HEK293 (cell line): ENCODE measurements around the gene MFSD6L.

ENCODE experiments used
- CTCF ChIA-PET: fragments of 350-600 bp; formaldehyde crosslinking; extraction: SDS; loops from one replicate; lab custom pipeline; 2021; ENCODE audit warnings: antibody characterized with exemption; lab: Yijun Ruan, JAX
- POLR2A ChIA-PET: fragments of 300-600 bp; formaldehyde crosslinking; extraction: SDS; loops from one replicate; lab custom pipeline; 2020; ENCODE audit warnings: antibody characterized with exemption, inconsistent platforms; lab: Yijun Ruan, JAX
- H3K27ac ChIP-seq: fragments of 200-500 bp; sonication (Bioruptor generic); 2 replicates; pipeline ENCODE4 v1.5.1; 2014; ENCODE audit warnings: low read depth, low read length, control low read depth, inconsistent platforms; ENCODE audit errors: extremely low read depth
- H3K36me3 ChIP-seq, 2 experiments: fragments of 200-500 bp in 1 of 2; sonication (Bioruptor generic) in 1 of 2; 1 replicate in 1 of 2; 2 replicates in 1 of 2; pipeline ENCODE4 v1.5.1; 2014 to 2017; ENCODE audit warnings: inconsistent platforms in 2 of 2, low read length in 2 of 2; ENCODE audit not compliant: control insufficient read depth in 2 of 2, insufficient read depth in 1 of 2
- H3K4me1 ChIP-seq: fragments of 200-500 bp; sonication (Bioruptor generic); 2 replicates; pipeline ENCODE4 v1.5.1; 2014; ENCODE audit warnings: mild to moderate bottlenecking, low read length, inconsistent platforms; ENCODE audit not compliant: control insufficient read depth, insufficient read depth
- H3K4me3 ChIP-seq: 2 replicates; pipeline ENCODE4 v1.5.1; 2011; ENCODE audit warnings: low read depth, mild to moderate bottlenecking, control low read depth, low read length, moderate library complexity
- H3K9me3 ChIP-seq: fragments of 200-500 bp; sonication (Bioruptor generic); 2 replicates; pipeline ENCODE4 v1.5.1; 2014; ENCODE audit warnings: low read depth, low read length, inconsistent platforms; ENCODE audit not compliant: control insufficient read depth, insufficient read depth
- AEBP2 ChIP-seq: fragments of 450-650 bp; formaldehyde crosslinking; IDR thresholded peaks from 2 replicates; pipeline ENCODE4 v1.5.1; 2016; ENCODE audit warnings: missing biosample characterization, missing genetic modification characterization, borderline replicate concordance
- INSM2 ChIP-seq: fragments of 450-650 bp; formaldehyde crosslinking; IDR thresholded peaks from 2 replicates; pipeline ENCODE4 v1.5.1; 2016; ENCODE audit warnings: missing biosample characterization, missing genetic modification characterization
- KLF7 ChIP-seq: fragments of 450-650 bp; formaldehyde crosslinking; IDR thresholded peaks from 2 replicates; pipeline ENCODE4 v1.5.1; 2016; ENCODE audit warnings: missing biosample characterization, missing genetic modification characterization, borderline replicate concordance
- OSR2 ChIP-seq: fragments of 450-650 bp; formaldehyde crosslinking; IDR thresholded peaks from 2 replicates; pipeline ENCODE4 v1.5.1; 2016; ENCODE audit warnings: missing biosample characterization, missing genetic modification characterization
- PRDM4 ChIP-seq: fragments of 450-650 bp; formaldehyde crosslinking; IDR thresholded peaks from 2 replicates; pipeline ENCODE4 v1.5.1; 2017; ENCODE audit warnings: missing biosample characterization, missing genetic modification characterization
- RBAK ChIP-seq: fragments of 450-650 bp; formaldehyde crosslinking; IDR thresholded peaks from 2 replicates; pipeline ENCODE4 v1.5.1; 2016; ENCODE audit warnings: missing biosample characterization, missing genetic modification characterization
- ZIC2 ChIP-seq: fragments of 450-650 bp; formaldehyde crosslinking; IDR thresholded peaks from 2 replicates; pipeline ENCODE4 v1.5.1; 2016; ENCODE audit warnings: missing biosample characterization, missing genetic modification characterization
- ZNF138 ChIP-seq: fragments of 450-650 bp; formaldehyde crosslinking; IDR thresholded peaks from 2 replicates; pipeline ENCODE4 v1.5.1; 2016; ENCODE audit warnings: missing biosample characterization, missing genetic modification characterization, borderline replicate concordance
- ZNF157 ChIP-seq: fragments of 450-650 bp; formaldehyde crosslinking; IDR thresholded peaks from 2 replicates; pipeline ENCODE4 v1.5.1; 2016; ENCODE audit warnings: missing biosample characterization, missing genetic modification characterization
- ZNF23 ChIP-seq: fragments of 450-650 bp; formaldehyde crosslinking; IDR thresholded peaks from 2 replicates; pipeline ENCODE4 v1.5.1; 2016; ENCODE audit warnings: missing biosample characterization, missing genetic modification characterization, borderline replicate concordance
- ZNF239 ChIP-seq: fragments of 450-650 bp; formaldehyde crosslinking; IDR thresholded peaks from 2 replicates; pipeline ENCODE4 v1.5.1; 2016; ENCODE audit warnings: missing biosample characterization, missing genetic modification characterization
- ZNF292 ChIP-seq: fragments of 450-650 bp; formaldehyde crosslinking; IDR thresholded peaks from 2 replicates; pipeline ENCODE4 v1.5.1; 2016; ENCODE audit warnings: low read depth, missing biosample characterization, missing genetic modification characterization, borderline replicate concordance
- ZNF311 ChIP-seq: fragments of 450-650 bp; formaldehyde crosslinking; IDR thresholded peaks from 2 replicates; pipeline ENCODE4 v1.5.1; 2017; ENCODE audit warnings: missing biosample characterization, missing genetic modification characterization, borderline replicate concordance
- ZNF324 ChIP-seq: fragments of 450-650 bp; formaldehyde crosslinking; IDR thresholded peaks from 2 replicates; pipeline ENCODE4 v1.5.1; 2016; ENCODE audit warnings: missing biosample characterization, missing genetic modification characterization
- ZNF529 ChIP-seq: fragments of 450-650 bp; formaldehyde crosslinking; IDR thresholded peaks from 2 replicates; pipeline ENCODE4 v1.5.1; 2017; ENCODE audit warnings: missing genetic modification characterization, missing biosample characterization; ENCODE audit not compliant: insufficient replicate concordance
- ZNF658 ChIP-seq: fragments of 450-650 bp; formaldehyde crosslinking; IDR thresholded peaks from 2 replicates; pipeline ENCODE4; 2016; ENCODE audit warnings: missing biosample characterization, missing genetic modification characterization
- ZNF76 ChIP-seq: fragments of 450-650 bp; formaldehyde crosslinking; IDR thresholded peaks from 2 replicates; pipeline ENCODE4; 2016; ENCODE audit warnings: low read depth, missing biosample characterization, missing genetic modification characterization, borderline replicate concordance
- ZNF843 ChIP-seq: fragments of 450-650 bp; formaldehyde crosslinking; IDR thresholded peaks from 2 replicates; pipeline ENCODE4 v1.5.1; 2016; ENCODE audit warnings: missing biosample characterization, missing genetic modification characterization
- ZSCAN4 ChIP-seq: fragments of 450-650 bp; formaldehyde crosslinking; IDR thresholded peaks from 2 replicates; pipeline ENCODE4 v1.5.1; 2017; ENCODE audit warnings: missing biosample characterization, missing genetic modification characterization
- TF ChIP-seq, protein P1 (sequence below): fragments of 450-650 bp; formaldehyde crosslinking; IDR thresholded peaks from 2 replicates; pipeline ENCODE4 v1.5.1; 2016; ENCODE audit warnings: missing biosample characterization, missing genetic modification characterization
- TF ChIP-seq, protein P2 (sequence below): fragments of 450-650 bp; formaldehyde crosslinking; IDR thresholded peaks from 2 replicates; pipeline ENCODE4 v1.5.1; 2016; ENCODE audit warnings: missing biosample characterization, missing genetic modification characterization

MFSD6L gene

DNA sequence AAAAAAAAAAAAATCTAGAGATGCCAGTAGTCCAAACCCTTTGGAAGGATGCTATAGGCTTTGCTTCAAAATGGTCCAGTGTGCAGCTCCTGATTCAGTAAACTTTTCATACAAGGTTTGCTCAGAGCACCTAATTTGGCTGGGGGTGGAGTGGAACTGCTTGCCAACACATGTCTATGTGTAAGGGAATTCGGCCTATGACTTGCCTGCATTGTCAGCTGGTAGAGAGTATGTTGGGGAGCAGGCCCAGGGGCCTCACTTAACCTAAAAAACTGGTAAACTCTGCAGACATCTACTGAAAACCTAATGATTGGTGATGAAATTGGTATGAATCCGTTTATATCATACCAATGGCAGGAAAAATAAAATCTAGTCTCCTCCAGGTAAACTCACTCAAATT, 1.5 kb upstream of the MFSD6L start:
- ChIA-PET POLR2A (no interaction called here), CTCF (no interaction called here)
- no peak for TF ChIP-seq ZNF658 (tag by site-specific recombination)
- no peak for TF ChIP-seq ZNF292
- TF ChIP-seq KLF7 (tag by site-specific recombination) = no peak
- TF ChIP-seq, protein P1, sequence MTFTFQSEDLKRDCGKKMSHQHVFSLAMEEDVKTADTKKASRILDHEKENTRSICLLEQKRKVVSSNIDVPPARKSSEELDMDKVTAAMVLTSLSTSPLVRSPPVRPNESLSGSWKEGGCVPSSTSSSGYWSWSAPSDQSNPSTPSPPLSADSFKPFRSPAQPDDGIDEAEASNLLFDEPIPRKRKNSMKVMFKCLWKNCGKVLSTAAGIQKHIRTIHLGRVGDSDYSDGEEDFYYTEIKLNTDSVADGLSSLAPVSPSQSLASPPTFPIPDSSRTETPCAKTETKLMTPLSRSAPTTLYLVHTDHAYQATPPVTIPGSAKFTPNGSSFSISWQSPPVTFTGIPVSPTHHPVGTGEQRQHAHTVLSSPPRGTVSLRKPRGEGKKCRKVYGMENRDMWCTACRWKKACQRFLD = no peak
- no peak for TF ChIP-seq ZSCAN4 (tag by site-specific recombination)
- no peak for TF ChIP-seq ZNF311 (tag by site-specific recombination)
- TF ChIP-seq INSM2 (tag by site-specific recombination) = no peak
- Histone ChIP-seq H3K9me3 (no peaks in the 10 kb centered on the region), H3K36me3 (no peaks in the 10 kb centered on the region), H3K4me3 (no peak overlapping the region), H3K4me1 (no peaks in the 10 kb centered on the region), H3K27ac (no peak overlapping the region)

DNA sequence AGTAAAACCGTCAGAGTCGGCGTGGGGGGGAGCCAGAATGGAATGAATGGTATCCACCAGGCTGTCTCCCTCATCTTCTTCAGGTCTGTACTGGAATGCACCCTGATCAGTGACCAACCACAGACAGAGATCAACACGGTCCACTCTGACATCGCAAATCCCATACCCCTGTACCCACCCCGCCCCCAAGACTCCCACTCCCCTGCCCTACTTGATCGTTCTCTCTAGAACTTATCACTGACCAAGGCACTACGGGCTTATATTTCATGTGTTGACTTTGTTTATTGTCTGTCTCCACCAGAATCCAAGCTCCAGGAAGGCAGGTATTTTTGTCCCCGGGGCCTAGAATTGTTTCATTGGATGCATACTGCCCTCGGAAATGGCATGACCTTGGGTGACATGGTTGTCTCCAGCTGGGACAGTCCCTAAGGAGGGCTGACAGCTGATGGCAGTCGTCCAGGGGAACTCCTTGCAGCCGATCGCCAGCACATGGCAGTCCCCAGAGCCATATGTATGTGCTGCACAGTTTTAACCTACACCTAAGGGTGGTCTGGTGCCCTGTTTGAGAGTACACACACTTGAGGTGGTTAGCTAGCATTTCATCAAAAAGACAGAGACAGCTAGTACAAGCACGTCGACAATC, 526 bp upstream of the MFSD6L start:
- POLR2A ChIA-PET = interaction anchor here (0.6 kb wide), 1 partner anchor 897 kb away, joined by 3 read pairs; no protein-coding TSS in a partner anchor
- H3K36me3 ChIP-seq = no peaks in the 10 kb centered on the region
- CTCF ChIA-PET = interaction anchor here (0.6 to 1.7 kb wide), 3 partner anchors 13 to 416 kb away, joined by 3 to 7 read pairs (median 4); no protein-coding TSS in a partner anchor
- H3K9me3 ChIP-seq = no peaks in the 10 kb centered on the region
- H3K4me3 ChIP-seq = no peak overlapping the region
- H3K4me1 ChIP-seq = no peaks in the 10 kb centered on the region
- H3K27ac ChIP-seq = no peak overlapping the region
- TF ChIP-seq ZIC2 (tag by site-specific recombination) (no peak), ZNF311 (tag by site-specific recombination) (no peak), ZNF157 (tag by site-specific recombination) (no peak), ZNF239 (no peak), ZNF76 (tag by site-specific recombination) (no peak), ZNF324 (tag by site-specific recombination) (no peak), OSR2 (tag by site-specific recombination) (no peak), AEBP2 (tag by site-specific recombination) (no peak), ZNF23 (tag by site-specific recombination) (no peak), RBAK (tag by site-specific recombination) (no peak), ZNF138 (tag by site-specific recombination) (no peak), PRDM4 (no peak), ZNF843 (tag by site-specific recombination) (no peak), ZNF529 (no peak)
- TF ChIP-seq, protein P2, sequence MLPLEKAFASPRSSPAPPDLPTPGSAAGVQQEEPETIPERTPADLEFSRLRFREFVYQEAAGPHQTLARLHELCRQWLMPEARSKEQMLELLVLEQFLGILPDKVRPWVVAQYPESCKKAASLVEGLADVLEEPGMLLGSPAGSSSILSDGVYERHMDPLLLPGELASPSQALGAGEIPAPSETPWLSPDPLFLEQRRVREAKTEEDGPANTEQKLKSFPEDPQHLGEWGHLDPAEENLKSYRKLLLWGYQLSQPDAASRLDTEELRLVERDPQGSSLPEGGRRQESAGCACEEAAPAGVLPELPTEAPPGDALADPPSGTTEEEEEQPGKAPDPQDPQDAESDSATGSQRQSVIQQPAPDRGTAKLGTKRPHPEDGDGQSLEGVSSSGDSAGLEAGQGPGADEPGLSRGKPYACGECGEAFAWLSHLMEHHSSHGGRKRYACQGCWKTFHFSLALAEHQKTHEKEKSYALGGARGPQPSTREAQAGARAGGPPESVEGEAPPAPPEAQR (tag by site-specific recombination) = no peak
